Ishikawa (cell line): ENCODE measurements around the gene FLAD1.

Experiments used
- CEBPB ChIP-seq: IDR thresholded peaks from 2 replicates; pipeline ENCODE4 v1.6.1; 2012
- CREB1 ChIP-seq: IDR thresholded peaks from 2 replicates; pipeline ENCODE4 v1.6.1; 2012; ENCODE audit warnings: low read depth
- EGR1 ChIP-seq: IDR thresholded peaks from 2 replicates; pipeline ENCODE4 v1.6.1; 2012
- EP300 ChIP-seq: IDR thresholded peaks from 2 replicates; pipeline ENCODE4 v1.6.1; 2012; ENCODE audit warnings: borderline replicate concordance
- FOXM1 ChIP-seq: IDR thresholded peaks from 2 replicates; pipeline ENCODE4 v1.6.1; 2012; ENCODE audit warnings: low read depth, borderline replicate concordance
- MAX ChIP-seq: IDR thresholded peaks from 2 replicates; pipeline ENCODE4 v1.6.1; 2012
- RAD21 ChIP-seq: IDR thresholded peaks from 2 replicates; pipeline ENCODE4 v1.6.1; 2012; ENCODE audit warnings: low read depth
- REST ChIP-seq: IDR thresholded peaks from 2 replicates; pipeline ENCODE4 v1.6.1; 2012; ENCODE audit warnings: low read depth, mild to moderate bottlenecking
- TAF1 ChIP-seq: IDR thresholded peaks from 2 replicates; pipeline ENCODE4 v1.6.1; 2012; ENCODE audit warnings: low read depth, mild to moderate bottlenecking
- TEAD4 ChIP-seq: IDR thresholded peaks from 2 replicates; pipeline ENCODE4 v1.6.1; 2012
- USF1 ChIP-seq: IDR thresholded peaks from 2 replicates; pipeline ENCODE4 v1.6.1; 2012
- YY1 ChIP-seq: IDR thresholded peaks from 2 replicates; pipeline ENCODE4 v1.6.1; 2012; ENCODE audit warnings: low read depth
- ZBTB7A ChIP-seq: IDR thresholded peaks from 2 replicates; pipeline ENCODE4 v1.6.1; 2012; ENCODE audit warnings: low read depth

GRCh38 chr1:154938604-154939399, 44.3 kb upstream of the FLAD1 start:
- TF ChIP-seq TAF1 = no peak
- TF ChIP-seq TEAD4 = no peak
- no peak for TF ChIP-seq MAX
- TF ChIP-seq REST = no peak
- no peak for TF ChIP-seq FOXM1
- TF ChIP-seq EP300 = no peak
- no peak for TF ChIP-seq ZBTB7A
- TF ChIP-seq CREB1 = no peak
- no peak for TF ChIP-seq EGR1
- no peak for TF ChIP-seq CEBPB
- TF ChIP-seq USF1 = no peak
- no peak for TF ChIP-seq RAD21
- no peak for TF ChIP-seq YY1
